GM18907 (cell line): ENCODE results near the gene GAK.

ENCODE experiments used
- ATAC-seq: cut with Tn5 transposase; IDR thresholded peaks from one replicate; pipeline ENCODE4 v1.9.1; 2021; ENCODE audit warnings: mild to moderate bottlenecking, moderate library complexity; ENCODE audit not compliant: unreplicated experiment

Gene GAK

DNA sequence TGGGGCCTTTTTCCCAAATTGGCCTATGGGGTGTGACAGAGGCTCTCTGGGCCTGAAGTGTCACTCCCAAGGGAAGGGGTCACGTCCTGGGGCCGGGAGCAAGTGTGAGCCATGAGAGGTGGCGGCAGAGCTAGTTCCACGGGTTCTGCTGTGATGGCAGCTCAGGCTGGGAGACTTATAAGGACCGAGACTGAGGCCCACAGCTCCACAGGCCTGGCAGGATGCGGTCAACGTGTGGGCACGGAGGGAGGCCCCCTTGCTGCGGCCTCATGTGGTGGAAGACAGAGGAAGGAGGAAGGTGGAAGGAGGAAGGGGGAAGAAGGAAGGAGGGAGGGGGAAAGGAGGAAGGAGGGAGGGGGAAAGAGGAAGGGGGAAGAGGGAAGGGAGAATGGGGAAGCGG, 99.0 kb downstream of the GAK start:
- no peak for ATAC-seq

DNA sequence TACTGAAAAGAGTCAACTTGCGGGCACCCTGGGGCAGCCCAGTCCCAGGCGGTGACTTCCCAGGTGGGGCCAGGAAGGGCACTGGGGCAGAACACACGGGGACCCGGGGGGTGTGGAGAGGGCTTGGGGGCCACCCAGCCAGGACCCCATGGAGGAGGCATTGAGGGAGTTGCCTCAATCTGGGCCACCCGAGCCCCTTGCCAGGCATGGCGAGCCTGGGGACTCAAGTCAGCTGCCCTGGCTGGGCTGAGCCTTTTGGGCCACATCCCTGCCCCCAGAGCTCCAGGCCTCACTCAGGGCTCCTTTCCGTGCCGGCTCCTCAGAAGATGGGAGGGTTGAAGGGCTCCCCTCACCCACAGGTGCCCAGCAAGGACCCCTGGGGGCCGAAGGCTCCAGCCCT, 99.6 kb downstream of the GAK start:
- ATAC-seq: no peak

- no peak for ATAC-seq
Observed at GRCh38 chr4:832108-832507, 100.0 kb downstream of the GAK start.

DNA sequence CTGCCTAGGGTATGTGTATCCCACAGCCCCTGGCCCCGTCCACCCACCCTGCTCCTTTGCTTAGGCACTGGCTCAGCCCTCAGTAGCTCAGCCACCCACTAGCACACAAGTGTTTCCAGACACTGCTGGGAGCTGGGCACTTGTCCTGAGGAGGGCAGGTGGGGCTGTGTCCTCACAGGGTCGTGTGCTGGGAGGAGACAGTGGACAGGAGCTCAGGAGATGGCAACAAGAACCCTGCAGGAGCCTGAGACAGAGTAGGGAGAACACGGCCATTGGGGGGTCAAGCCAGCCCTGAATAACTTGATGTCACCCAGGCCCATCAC, 100.7 kb downstream of the GAK start:
- no peak for ATAC-seq

DNA sequence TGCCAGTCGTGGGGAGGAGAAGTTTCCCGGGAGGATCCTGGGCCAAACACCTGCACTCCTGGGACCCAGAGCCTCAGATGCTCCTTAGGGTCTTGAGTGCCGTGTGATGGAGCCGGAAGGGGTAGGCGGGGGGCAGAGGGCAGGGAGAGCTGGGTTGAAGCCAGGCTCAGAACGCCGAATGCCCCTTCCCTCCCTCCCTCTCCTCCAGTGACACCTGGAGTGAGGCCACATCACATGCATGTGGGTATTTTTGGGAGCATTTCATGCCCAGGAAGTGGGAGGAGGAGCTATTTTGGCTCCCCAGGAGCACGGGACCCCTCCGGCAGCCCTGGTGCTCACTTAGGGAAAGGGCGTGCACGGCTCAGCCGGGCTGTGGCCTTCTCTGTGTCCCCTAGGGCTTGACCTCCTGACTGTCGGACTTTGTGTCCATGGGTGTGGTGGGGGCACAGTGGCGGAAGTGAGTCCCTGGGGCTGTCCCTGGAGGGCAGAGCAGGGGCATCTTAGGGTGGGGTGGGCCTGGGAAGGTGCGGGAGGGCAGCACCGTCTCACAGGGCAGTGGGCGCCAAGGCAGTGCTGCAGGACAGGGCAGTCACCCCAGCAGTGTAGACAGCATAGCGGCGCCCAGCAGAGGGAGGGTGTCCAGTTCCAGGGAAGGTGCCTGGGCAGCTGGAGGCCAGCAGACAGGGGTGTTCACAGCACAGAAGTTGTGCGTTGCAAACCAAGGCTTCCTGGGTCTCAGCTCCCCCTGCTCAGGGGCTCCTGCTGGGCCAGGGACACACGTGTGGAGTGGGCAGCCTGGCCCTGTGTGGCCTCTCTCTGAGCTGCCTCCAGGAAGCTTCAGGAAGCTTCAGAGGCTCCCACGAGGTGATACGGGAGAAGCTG, 101.3 kb downstream of the GAK start:
- no peak for ATAC-seq

- ATAC-seq: no peak
Observed at GRCh38 chr4:829761-830600, 102.1 kb downstream of the GAK start.

DNA sequence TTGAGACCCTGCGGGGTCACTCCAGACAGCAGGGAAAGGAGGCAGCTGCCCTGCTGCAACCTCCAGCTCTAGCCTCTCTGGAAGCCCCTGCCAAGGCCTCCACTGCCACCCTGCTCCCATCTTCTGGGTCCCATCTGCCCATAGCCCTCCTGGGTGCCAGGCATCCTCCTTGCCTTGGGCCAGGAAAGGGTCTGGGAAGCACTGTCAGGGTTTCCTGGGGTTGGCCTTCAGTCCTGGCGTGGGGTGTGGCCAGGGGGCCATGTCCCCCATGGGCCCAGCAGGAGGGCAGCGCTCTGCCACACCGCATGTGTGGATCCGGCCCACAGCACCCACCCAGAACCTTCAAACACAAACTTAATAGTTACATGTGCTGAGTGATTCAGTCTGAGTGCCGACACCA, 102.8 kb downstream of the GAK start:
- no peak for ATAC-seq

DNA sequence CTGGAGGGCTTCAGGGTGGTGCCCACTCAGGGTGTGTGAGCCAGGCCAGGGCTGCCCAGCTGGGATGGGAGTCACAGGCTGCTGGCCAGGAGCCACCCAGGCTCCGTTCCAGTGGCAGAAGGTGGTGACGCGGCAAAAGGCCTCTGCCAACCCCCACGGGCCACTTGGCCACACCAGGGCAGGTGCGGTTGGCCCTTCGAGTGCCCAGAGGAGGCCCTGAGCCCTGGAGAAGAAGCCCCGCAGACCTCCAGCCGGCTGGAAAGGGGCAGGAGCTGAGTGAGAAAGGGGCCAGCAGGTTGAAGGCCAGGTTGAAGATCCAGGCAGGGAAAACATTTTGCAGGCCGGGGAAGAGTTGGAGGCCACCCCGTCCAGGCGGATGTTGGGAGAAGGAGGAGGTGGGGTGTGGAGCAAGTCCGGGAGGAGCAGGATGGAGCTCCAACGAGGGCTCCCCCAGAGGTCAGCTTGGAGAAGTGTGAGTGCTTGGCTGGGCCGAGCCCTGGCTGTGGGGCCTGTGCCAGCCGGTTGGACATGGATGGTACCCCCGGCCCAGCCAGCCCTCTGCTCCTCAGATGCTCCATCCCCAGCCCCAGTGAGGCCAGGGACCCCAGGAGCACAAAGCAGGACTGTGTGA, 103.4 kb downstream of the GAK start:
- ATAC-seq: no peak

DNA sequence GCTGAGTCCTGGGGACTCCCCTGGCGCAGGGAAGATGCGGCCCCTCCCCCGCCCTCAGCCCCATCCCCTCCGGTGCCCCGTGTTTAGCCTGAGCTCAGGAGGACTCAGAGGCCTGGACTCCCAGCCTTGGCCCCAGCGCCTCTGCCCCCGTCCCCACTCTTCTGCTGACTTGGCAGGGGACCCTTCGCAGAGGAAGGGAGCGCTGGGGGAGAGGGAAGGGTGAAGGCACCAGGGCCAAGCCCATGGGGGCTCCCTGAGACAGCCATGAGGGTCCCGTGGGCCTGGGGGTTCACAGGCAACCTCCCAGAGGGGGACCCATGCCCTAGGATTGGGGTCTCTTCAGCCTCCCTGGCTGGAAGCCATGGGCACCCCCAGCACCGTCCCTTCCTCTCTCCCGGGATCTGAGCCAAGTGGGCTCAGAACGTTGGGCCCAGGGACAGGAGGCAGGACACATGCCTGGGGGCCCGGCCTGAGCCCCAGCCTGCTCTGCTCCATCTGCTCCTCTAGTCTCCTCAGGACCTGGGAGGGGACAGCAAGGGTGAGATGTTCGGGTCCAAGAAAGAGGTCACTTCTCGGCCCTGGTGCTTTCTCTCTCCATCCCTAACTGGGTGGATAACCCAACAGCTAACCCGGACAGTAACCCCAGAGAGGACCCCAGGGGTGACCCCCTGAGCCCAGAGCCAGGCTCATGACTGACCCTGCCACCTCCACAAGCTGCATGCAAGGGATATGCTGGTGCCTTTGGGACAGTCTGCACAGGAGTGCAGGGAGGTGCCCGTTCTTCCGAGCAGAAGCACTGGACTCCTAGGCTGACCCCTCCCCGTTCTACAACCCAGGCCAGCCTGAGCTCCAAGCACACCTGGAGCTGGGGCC, 104.7 kb downstream of the GAK start:
- ATAC-seq: no peak

DNA sequence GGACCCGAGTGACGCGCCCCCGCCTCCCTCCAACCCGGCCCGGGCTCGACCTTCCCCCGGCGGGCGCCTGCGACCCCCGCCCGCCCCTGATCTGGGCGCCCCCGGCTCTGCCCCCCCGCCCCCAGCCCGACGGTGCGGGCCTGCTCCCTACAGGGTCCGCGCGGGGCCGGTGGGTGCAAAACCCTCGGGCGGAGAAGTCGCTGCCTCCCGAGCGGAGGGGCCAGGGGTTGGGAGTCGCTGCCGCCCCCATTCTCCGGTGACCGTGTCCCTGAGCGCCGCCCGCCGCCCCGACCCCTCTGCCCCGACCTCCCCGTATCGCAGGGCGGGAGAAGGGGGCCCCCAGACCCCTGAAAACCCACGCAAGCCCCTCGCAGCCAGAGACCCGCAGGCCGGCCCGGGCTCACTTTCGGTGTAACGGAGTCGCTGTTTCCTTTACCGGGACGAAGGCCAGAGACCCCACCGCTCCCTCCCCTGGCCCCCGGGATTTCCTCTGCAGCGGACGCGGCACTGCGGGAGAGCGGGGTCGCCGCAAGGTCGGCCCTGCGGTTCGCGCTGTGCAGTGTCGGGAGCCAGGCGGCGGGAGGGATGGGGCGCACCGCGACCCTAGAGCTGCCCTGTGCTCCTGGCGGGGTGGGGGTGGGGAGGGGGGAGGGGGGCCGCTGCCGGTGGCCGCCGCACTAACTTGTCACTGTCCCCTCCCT, 105.5 kb downstream of the GAK start:
- ATAC-seq: no peak

GRCh38 chr4:825971-826330, 106.2 kb downstream of the GAK start, which contains the start of gene CPLX1:
CPLX1 (minus strand) TSS chr4:826129; CDS start chr4:824522, 1,607 bp downstream.
- ATAC-seq: no peak

- no peak for ATAC-seq
Observed at GRCh38 chr4:825063-825970, 106.8 kb downstream of the GAK start.

GRCh38 chr4:824461-825062, 107.6 kb downstream of the GAK start:
- no peak for ATAC-seq

- no peak for ATAC-seq
Observed at GRCh38 chr4:823761-824460, 108.2 kb downstream of the GAK start.

DNA sequence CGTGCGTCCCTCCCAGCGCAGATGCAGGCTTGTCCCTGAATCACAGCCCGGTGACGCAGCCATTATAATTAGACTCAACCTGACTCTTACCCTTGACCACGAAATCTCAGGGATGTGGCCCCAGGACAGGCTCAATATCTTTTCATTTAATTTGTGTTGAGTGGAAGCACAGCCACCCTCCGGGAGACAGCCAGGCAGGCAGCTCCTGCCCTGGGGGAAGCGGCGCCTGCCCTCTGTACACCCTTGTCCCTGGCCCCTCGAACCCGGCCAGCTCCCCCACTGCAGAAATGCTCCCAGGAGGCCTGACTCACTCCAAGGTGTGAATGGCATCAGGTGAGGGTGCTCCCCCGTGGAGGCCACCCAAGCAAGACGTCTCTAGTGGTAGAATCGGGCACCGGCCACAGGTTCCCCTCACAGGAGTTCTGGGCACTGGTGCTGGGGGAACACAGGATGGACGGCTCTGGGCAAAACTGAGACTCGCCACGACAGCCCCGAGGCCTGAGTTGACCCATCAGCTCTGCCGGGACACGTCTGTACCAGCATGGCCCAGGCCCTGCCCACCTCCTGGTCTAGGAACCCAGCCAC, 108.8 kb downstream of the GAK start:
- ATAC-seq: no peak

DNA sequence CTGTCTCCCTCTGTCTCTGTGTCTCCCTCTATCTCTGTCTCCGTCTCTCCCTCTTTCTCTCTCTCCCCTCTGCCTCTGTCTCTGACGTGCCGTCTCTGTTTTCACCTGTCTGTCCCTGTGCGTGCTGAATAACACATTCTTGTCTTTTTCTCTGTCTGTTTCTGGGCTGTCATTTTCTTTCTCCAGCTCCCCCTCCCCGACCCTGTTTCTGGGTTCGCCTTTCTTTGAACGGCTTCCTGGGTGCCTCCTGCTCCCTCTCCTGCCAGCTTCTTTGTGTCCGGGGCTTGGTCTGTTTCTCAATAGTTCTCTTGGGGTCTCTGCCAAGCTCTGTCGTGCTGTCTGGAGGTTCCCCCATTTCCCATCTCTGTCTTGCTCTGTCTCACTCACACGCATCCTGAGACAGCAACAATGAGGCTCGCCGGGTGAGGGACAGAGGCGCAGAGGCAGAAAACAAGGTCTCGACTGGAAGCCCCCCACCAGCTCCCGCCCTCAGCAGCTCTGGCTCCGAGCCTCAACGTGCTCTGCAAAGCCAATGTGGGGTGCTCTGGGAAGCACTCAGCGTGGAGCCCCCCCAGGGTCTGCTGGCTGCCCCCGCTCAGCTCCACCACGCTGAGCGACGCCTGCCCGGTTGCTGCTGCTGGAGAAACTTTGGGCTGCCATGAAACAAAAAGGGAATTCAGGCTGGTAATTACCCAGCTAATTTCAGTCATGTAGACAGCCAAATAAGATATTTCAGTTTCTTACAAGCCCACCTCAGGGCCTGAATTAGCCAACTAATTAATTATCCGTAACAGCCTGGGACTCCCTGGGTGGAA, 109.5 kb downstream of the GAK start:
- no peak for ATAC-seq

- ATAC-seq: no peak
Observed at GRCh38 chr4:821631-822030, 110.5 kb downstream of the GAK start.
